GM23338 (cell line): ENCODE data around the gene TNS3. TPM values are rescaled to one million over a fixed set of nuclear protein-coding genes. Genes with fewer than 3 reads are reported as not detected.

Experiments
- ATAC-seq: fragments of 200-7000 bp; cut with Tn5 transposase; 3 replicates; pipeline ENCODE4 v1.9.1; 2020
- DNase-seq: peaks from one replicate; pipeline ENCODE4 v3.0.0-alpha.2; 2015; ENCODE audit warnings: low spot score
- H2AFZ ChIP-seq: fragments of 200-600 bp; sonication (generic); 2 replicates; pipeline ENCODE4 v1.8.0; 2016; ENCODE audit warnings: antibody characterized with exemption, mild to moderate bottlenecking, moderate library complexity
- H3F3A ChIP-seq: fragments of 200-600 bp; sonication (generic); replicated peaks from 2 replicates; pipeline ENCODE4 v1.8.0; 2017; ENCODE audit warnings: antibody characterized with exemption, mixed run types, low read depth
- H3K27ac ChIP-seq: fragments of 200-600 bp; sonication (generic); 2 replicates; pipeline ENCODE4 v1.6.1; 2016; ENCODE audit warnings: low read depth
- H3K27me3 ChIP-seq: fragments of 200-600 bp; sonication (generic); 2 replicates; pipeline ENCODE4 v1.8.0; 2016; ENCODE audit warnings: mild to moderate bottlenecking, mixed run types, moderate library complexity; ENCODE audit not compliant: insufficient read depth
- H3K36me3 ChIP-seq: fragments of 200-600 bp; sonication (generic); 2 replicates; pipeline ENCODE4 v1.8.0; 2016; ENCODE audit warnings: mild to moderate bottlenecking; ENCODE audit not compliant: insufficient read depth
- H3K4me1 ChIP-seq: fragments of 200-600 bp; sonication (generic); 2 replicates; pipeline ENCODE4 v1.8.0; 2016; ENCODE audit warnings: mild to moderate bottlenecking, moderate library complexity; ENCODE audit not compliant: insufficient read depth
- H3K4me2 ChIP-seq: fragments of 200-600 bp; sonication (generic); 2 replicates; pipeline ENCODE4 v1.7.1; 2017; ENCODE audit warnings: mixed run types
- H3K4me3 ChIP-seq: fragments of 200-600 bp; sonication (generic); 2 replicates; pipeline ENCODE4 v1.6.1; 2016; ENCODE audit warnings: mixed run types
- H3K79me2 ChIP-seq: fragments of 200-600 bp; sonication (generic); replicated peaks from 2 replicates; pipeline ENCODE4 v1.8.0; 2017; ENCODE audit warnings: mild to moderate bottlenecking; ENCODE audit not compliant: insufficient read depth
- H3K9me2 ChIP-seq: fragments of 200-600 bp; sonication (generic); 2 replicates; pipeline ENCODE4 v1.8.0; 2017; ENCODE audit not compliant: insufficient read depth
- H4K20me1 ChIP-seq: fragments of 200-600 bp; sonication (generic); replicated peaks from 2 replicates; pipeline ENCODE4 v1.8.0; 2017; ENCODE audit warnings: mild to moderate bottlenecking; ENCODE audit not compliant: insufficient read depth
- H3K27ac Mint-ChIP-seq: 2 replicates; pipeline ENCODE4 v1.8.0; 2020; ENCODE audit warnings: inconsistent platforms, mild to moderate bottlenecking, moderate library complexity, mixed read lengths
- H3K27me3 Mint-ChIP-seq: 3 replicates; pipeline ENCODE4 v1.8.0; 2022; ENCODE audit warnings: low read depth, mild to moderate bottlenecking, moderate library complexity, mixed read lengths, inconsistent platforms; ENCODE audit not compliant: insufficient read depth, poor library complexity
- H3K36me3 Mint-ChIP-seq: 3 replicates; pipeline ENCODE4 v1.8.0; 2021; ENCODE audit warnings: low read depth, mild to moderate bottlenecking, inconsistent platforms, moderate library complexity, mixed read lengths
- H3K4me1 Mint-ChIP-seq: 3 replicates; pipeline ENCODE4 v1.8.0; 2020; ENCODE audit warnings: mild to moderate bottlenecking, inconsistent platforms, mixed read lengths
- H3K4me3 Mint-ChIP-seq: 3 replicates; pipeline ENCODE4 v1.8.0; 2021; ENCODE audit warnings: moderate library complexity, mild to moderate bottlenecking, inconsistent platforms, mixed read lengths
- H3K9me3 Mint-ChIP-seq: 3 replicates; pipeline ENCODE4 v1.8.0; 2020; ENCODE audit warnings: moderate library complexity, mild to moderate bottlenecking, inconsistent platforms, mixed read lengths
- CREB1 ChIP-seq: fragments of 250-450 bp; sonication (Bioruptor Pico); IDR thresholded peaks from 2 replicates; pipeline ENCODE4 v1.5.0; 2020; ENCODE audit warnings: low read depth, mild to moderate bottlenecking, moderate library complexity
- CTCF ChIP-seq, 2 experiments: fragments of 200-600 bp in 1 of 2; sonication (generic) in 1 of 2; conservative IDR thresholded peaks; 2 replicates each; pipeline versions ENCODE4 v1.5.1 to v1.6.1; 2016 to 2017; ENCODE audit warnings: antibody characterized with exemption in 2 of 2, low read depth in 2 of 2, mild to moderate bottlenecking in 2 of 2, moderate library complexity in 1 of 2
- ETS1 ChIP-seq: IDR thresholded peaks from 2 replicates; pipeline ENCODE4 v1.6.1; 2016; ENCODE audit warnings: antibody characterized with exemption
- EZH2 ChIP-seq: fragments of 200-600 bp; sonication (generic); IDR thresholded peaks from one replicate; pipeline ENCODE4 v1.8.0; 2017; ENCODE audit warnings: antibody characterized with exemption, mild to moderate bottlenecking, low read depth; ENCODE audit not compliant: unreplicated experiment
- EZH2phosphoT487 ChIP-seq: fragments of 200-600 bp; sonication (generic); IDR thresholded peaks from one replicate; pipeline ENCODE4 v1.8.1; 2018; ENCODE audit warnings: antibody characterized with exemption; ENCODE audit not compliant: unreplicated experiment
- JUNB ChIP-seq: IDR thresholded peaks from one replicate; pipeline ENCODE4 v1.6.1; 2016; ENCODE audit warnings: antibody characterized with exemption; ENCODE audit not compliant: unreplicated experiment
- NANOG ChIP-seq: IDR thresholded peaks from 2 replicates; pipeline ENCODE4 v1.6.1; 2016; ENCODE audit warnings: antibody characterized with exemption, borderline replicate concordance
- POLR2AphosphoS5 ChIP-seq: IDR thresholded peaks from 2 replicates; pipeline ENCODE4 v1.6.1; 2016; ENCODE audit warnings: antibody characterized with exemption, low read depth
- REST ChIP-seq: IDR thresholded peaks from one replicate; pipeline ENCODE4 v1.6.1; 2018; ENCODE audit warnings: antibody characterized with exemption; ENCODE audit not compliant: unreplicated experiment
- STAT1 ChIP-seq: IDR thresholded peaks from one replicate; pipeline ENCODE4 v1.6.1; 2016; ENCODE audit warnings: antibody characterized with exemption; ENCODE audit not compliant: unreplicated experiment
- ZNF114 ChIP-seq: fragments of 250-450 bp; sonication (Bioruptor Pico); IDR thresholded peaks from 2 replicates; pipeline ENCODE4 v1.5.0; 2020; ENCODE audit warnings: mild to moderate bottlenecking, moderate library complexity
- ZNF331 ChIP-seq: fragments of 250-450 bp; sonication (Bioruptor Pico); IDR thresholded peaks from 2 replicates; pipeline ENCODE4 v1.5.0; 2020; ENCODE audit warnings: low read depth, mild to moderate bottlenecking, moderate library complexity
- polyA plus RNA-seq: library from polyadenylated mRNA; unstranded; fragments of >200 nt; fragmentation: Nextera tagmentation; extraction: Ambion mirVana; gene quantifications from 2 replicates; pipeline ENCODE4 v1.2.1, GENCODE V29; 2016
- total RNA-seq: library from RNA; depleted of rRNA; stranded (reverse); fragments of >200 nt; shearing (Covaris generic); gene quantifications from 2 replicates; pipeline ENCODE4 v1.2.3, GENCODE V29; 2014

Gene TNS3
- total and polyA plus RNA-seq, 2 experiments from 2014 or later, result 6.2 to 28.7 TPM

GRCh38 chr7:47557694-47558670 is 23.9 kb downstream of the TNS3 start (continued):
- TF ChIP-seq ETS1 (no peak), REST (no peak), CREB1 (CRISPR knock-in tag) (no peak), JUNB (no peak), STAT1 (no peak), EZH2 (no peak), CTCF (conservative IDR thresholded peaks at IDR 0.05; ENCODE audit: low read depth in 2 of 2) (no peak), POLR2AphosphoS5 (no peak), EZH2phosphoT487 (no peak), ZNF331 (no peak), NANOG (no peak), ZNF114 (no peak)

- DNase-seq (no peak), ATAC-seq (no peak)
- H3K36me3 ChIP-seq, result no peaks in the 10 kb centered on the region
- Mint-ChIP-seq H3K4me1 (peaks cover 29% of the 10 kb centered on the region), H3K9me3 (no peaks in the 10 kb centered on the region), H3K4me3 (no peak overlapping the region), H3K27ac (no peak overlapping the region), H3K36me3 (peaks cover 8% of the 10 kb centered on the region; the same call in 2 of the 3 replicates), H3K27me3 (peaks cover 9% of the 10 kb centered on the region)
- H3K27me3 ChIP-seq, result no peaks in the 10 kb centered on the region
- H3K4me3 ChIP-seq, result no peak overlapping the region
- no peaks in the 10 kb centered on the region; the same call in 1 of the 2 replicates for H4K20me1 ChIP-seq
- 0 out of 2 replicates have a peak, but pooled peaks cover 3% of the 10 kb centered on the region for H3F3A ChIP-seq
- peaks cover 63% of the 10 kb centered on the region for H3K79me2 ChIP-seq
- H3K9me2 ChIP-seq, result no peaks in the 10 kb centered on the region
- H3K27ac ChIP-seq, result no peak overlapping the region
- no peak overlapping the region for H3K4me2 ChIP-seq
- peaks cover 20% of the 10 kb centered on the region for H3K4me1 ChIP-seq
- H2AFZ ChIP-seq, result no peak overlapping the region
- no peak for TF ChIP-seq STAT1
- TF ChIP-seq CREB1 (CRISPR knock-in tag), result no peak
- no peak for TF ChIP-seq ETS1
- TF ChIP-seq NANOG, result no peak
- no peak for TF ChIP-seq EZH2
- no peak for TF ChIP-seq ZNF114
These were observed 24.6 kb downstream of the TNS3 start for GRCh38 chr7:47557317-47557693.
